ENCODE results near the gene ANKRD34B. TPM values are rescaled to one million over a fixed set of nuclear protein-coding genes. Genes with fewer than 3 reads are reported as not detected.

Gene ANKRD34B
- total RNA-seq, 2 experiments from 2014 or later = not detected

DNA sequence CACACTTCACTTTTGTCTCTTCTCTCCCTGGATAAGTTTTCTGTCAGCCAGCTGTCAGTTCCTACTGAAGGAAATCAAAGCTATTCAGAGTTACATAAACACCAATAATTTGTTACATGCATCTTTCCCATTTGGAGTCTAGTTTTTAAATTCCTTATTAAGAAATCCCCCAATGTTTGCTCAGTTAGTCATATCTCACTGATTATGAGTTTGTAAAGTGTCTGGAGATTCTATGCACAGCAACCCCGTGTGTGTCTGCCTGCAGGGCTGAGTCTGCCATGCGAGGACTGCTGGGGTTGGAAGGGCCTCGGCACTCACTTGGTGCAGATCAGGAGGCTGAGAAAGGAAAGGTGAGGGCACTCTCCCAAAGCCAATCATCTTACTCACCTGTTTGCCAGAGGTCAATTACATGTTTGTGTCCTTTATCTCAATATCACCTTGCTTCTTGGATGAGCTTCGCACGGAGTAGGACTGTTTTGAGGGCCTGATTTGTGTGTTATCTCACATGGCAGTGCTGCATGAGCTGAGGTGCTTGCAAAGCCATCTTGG lies 3.3 kb downstream of the ANKRD34B start:
- ChIA-PET POLR2A (no interaction called here), CTCF (no interaction called here)
- DNase-seq (no peak), ATAC-seq (no peak)
- Mint-ChIP-seq H3K4me1 (ENCODE audit: low read depth) (peaks cover 6% of the 10 kb centered on the region), H3K36me3 (ENCODE audit: low read depth) (no peaks in the 10 kb centered on the region), H3K9me3 (ENCODE audit: insufficient read depth) (no peaks in the 10 kb centered on the region), H3K4me3 (no peak overlapping the region), H3K27me3 (ENCODE audit: low read depth) (peaks cover 58% of the 10 kb centered on the region), H3K27ac (no peak overlapping the region)

- Mint-ChIP-seq H3K4me3 (no peak overlapping the region), H3K27ac (no peak overlapping the region), H3K27me3 (ENCODE audit: low read depth) (peaks cover 50% of the 10 kb centered on the region), H3K4me1 (ENCODE audit: low read depth) (peaks cover 3% of the 10 kb centered on the region), H3K36me3 (ENCODE audit: low read depth) (no peaks in the 10 kb centered on the region), H3K9me3 (ENCODE audit: insufficient read depth) (no peaks in the 10 kb centered on the region)
- CTCF ChIA-PET = no interaction called here
- ATAC-seq (no peak), DNase-seq (no peak)
- POLR2A ChIA-PET = no interaction called here
Observed at GRCh38 chr5:80565330-80565729, 4.8 kb downstream of the ANKRD34B start.

DNA sequence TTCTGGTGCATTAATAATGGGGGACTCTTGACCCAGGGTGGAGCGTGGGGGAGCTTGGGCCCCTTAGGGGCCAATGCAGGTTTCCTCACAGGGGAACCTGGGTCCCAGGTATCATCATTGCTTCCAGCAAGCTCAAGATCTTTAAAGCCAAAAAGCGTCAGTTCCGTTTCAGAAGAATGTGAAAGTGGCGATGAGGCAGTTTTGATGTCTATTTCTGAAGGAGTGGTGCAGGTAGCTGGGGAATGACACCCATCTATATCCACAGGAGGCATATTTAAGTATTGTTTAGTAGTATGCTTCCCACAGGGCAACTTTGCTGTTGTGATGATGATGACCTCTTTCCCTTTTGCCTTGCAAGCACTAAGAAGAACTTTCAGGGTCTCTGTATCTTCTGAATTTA lies 10.8 kb downstream of the ANKRD34B start:
- no peaks in the 10 kb centered on the region for H3K36me3 Mint-ChIP-seq (ENCODE audit: low read depth)
- ATAC-seq (no peak), DNase-seq (no peak)
- H3K27me3 Mint-ChIP-seq (ENCODE audit: low read depth) = peaks cover 35% of the 10 kb centered on the region
- H3K4me3 Mint-ChIP-seq = no peak overlapping the region
- no peaks in the 10 kb centered on the region for H3K9me3 Mint-ChIP-seq (ENCODE audit: insufficient read depth)
- H3K27ac Mint-ChIP-seq = no peak overlapping the region
- ChIA-PET CTCF (interaction anchor here (1.3 kb wide), 1 partner anchor 19 kb away, joined by 3 read pairs; no protein-coding TSS in a partner anchor), POLR2A (no interaction called here)
- no peaks in the 10 kb centered on the region for H3K4me1 Mint-ChIP-seq (ENCODE audit: low read depth)

DNA sequence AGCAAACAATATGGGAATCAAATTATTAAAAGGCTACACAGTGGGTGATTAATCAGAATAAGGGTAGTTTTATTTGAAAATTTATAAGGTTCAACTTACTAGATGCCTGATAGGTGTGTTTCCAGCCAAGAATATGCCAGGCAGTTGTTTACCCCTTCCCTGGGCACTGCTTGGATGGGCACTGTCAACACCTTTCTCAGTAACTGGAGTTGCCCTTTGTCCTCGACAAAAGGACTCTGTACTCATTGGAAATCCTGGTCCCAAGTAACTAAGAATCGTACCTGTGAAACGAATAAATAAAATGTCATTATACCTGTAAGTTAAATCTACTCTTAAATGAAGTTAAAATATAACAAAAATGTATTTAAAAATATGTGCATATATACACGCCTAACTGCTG lies 15.0 kb downstream of the ANKRD34B start:
- ATAC-seq (no peak), DNase-seq (no peak)
- ChIA-PET POLR2A (no interaction called here), CTCF (no interaction called here)
- H3K4me1 Mint-ChIP-seq (ENCODE audit: low read depth) = no peaks in the 10 kb centered on the region
- H3K36me3 Mint-ChIP-seq (ENCODE audit: low read depth) = no peaks in the 10 kb centered on the region
- H3K27me3 Mint-ChIP-seq (ENCODE audit: low read depth) = peaks cover 33% of the 10 kb centered on the region
- no peak overlapping the region for H3K27ac Mint-ChIP-seq
- H3K9me3 Mint-ChIP-seq (ENCODE audit: insufficient read depth) = no peaks in the 10 kb centered on the region
- H3K4me3 Mint-ChIP-seq = no peak overlapping the region

- peaks cover 37% of the 10 kb centered on the region for H3K27me3 Mint-ChIP-seq (ENCODE audit: low read depth)
- no peak overlapping the region for H3K27ac Mint-ChIP-seq
- ATAC-seq = no peak
- ChIA-PET CTCF (no interaction called here), POLR2A (no interaction called here)
- no peaks in the 10 kb centered on the region for H3K9me3 Mint-ChIP-seq (ENCODE audit: insufficient read depth)
- H3K4me1 Mint-ChIP-seq (ENCODE audit: low read depth) = no peaks in the 10 kb centered on the region
- no peak for DNase-seq
- H3K36me3 Mint-ChIP-seq (ENCODE audit: low read depth) = no peaks in the 10 kb centered on the region
- no peak overlapping the region for H3K4me3 Mint-ChIP-seq
Observed at GRCh38 chr5:80554646-80555045, 15.4 kb downstream of the ANKRD34B start.

DNA sequence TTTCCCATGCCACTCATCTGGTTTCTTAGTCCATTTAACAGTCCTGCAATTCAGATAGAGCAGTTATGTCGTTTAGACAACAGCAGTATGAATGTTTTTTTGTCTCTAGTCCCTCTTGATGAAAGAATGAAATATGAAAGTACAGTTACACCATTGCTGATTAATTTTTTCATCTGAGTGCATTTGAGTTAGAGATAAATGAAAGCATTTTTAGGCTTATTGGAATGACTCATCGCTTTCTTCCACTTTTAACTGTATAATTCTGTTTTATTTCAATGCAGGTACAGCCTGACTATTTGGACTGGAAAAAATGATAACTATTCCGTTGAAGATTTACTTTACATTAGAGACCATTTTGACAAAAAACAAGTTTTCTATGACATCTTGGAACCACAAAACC lies 28.7 kb downstream of the ANKRD34B start:
- Mint-ChIP-seq H3K4me3 (no peak overlapping the region), H3K27ac (no peak overlapping the region), H3K36me3 (ENCODE audit: low read depth) (no peaks in the 10 kb centered on the region), H3K9me3 (ENCODE audit: insufficient read depth) (no peaks in the 10 kb centered on the region), H3K4me1 (ENCODE audit: low read depth) (no peaks in the 10 kb centered on the region), H3K27me3 (ENCODE audit: low read depth) (peaks cover 4% of the 10 kb centered on the region)
- no peak for DNase-seq
- POLR2A ChIA-PET = no interaction called here
- ATAC-seq = no peak
- CTCF ChIA-PET = no interaction called here

- H3K27ac Mint-ChIP-seq = no peak overlapping the region
- H3K27me3 Mint-ChIP-seq (ENCODE audit: low read depth) = peaks cover 6% of the 10 kb centered on the region
- H3K36me3 Mint-ChIP-seq (ENCODE audit: low read depth) = no peaks in the 10 kb centered on the region
- no peak overlapping the region for H3K4me3 Mint-ChIP-seq
- H3K9me3 Mint-ChIP-seq (ENCODE audit: insufficient read depth) = no peaks in the 10 kb centered on the region
- H3K4me1 Mint-ChIP-seq (ENCODE audit: low read depth) = no peaks in the 10 kb centered on the region
- CTCF ChIA-PET = no interaction called here
- no peak for ATAC-seq
- DNase-seq = no peak
- POLR2A ChIA-PET = no interaction called here
Observed at GRCh38 chr5:80540691-80541090, 29.4 kb downstream of the ANKRD34B start.

DNA sequence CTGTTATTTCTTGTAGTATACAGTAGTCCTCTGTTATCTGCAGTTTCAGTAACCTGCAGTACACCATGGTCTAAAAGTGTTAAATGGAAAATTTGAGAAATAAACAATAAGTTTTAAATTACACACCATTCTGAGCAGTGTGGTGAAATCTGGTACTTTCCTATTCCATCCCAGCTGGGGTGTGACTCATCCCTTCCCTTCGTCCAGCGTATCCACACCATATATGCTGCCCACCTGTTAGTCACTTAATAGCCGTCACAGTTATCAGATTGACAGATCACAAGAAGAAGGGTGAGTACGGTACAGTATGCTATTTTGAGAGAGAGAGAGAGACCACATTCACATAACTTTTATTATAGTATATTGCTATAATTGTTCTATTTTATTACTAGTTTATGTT lies 53.3 kb downstream of the ANKRD34B start:
- no peak overlapping the region for H3K27ac Mint-ChIP-seq
- ATAC-seq = no peak
- no peak for DNase-seq
- H3K9me3 Mint-ChIP-seq (ENCODE audit: insufficient read depth) = no peaks in the 10 kb centered on the region
- no peaks in the 10 kb centered on the region for H3K36me3 Mint-ChIP-seq (ENCODE audit: low read depth)
- H3K4me3 Mint-ChIP-seq = no peak overlapping the region
- H3K27me3 Mint-ChIP-seq (ENCODE audit: low read depth) = no peaks in the 10 kb centered on the region
- no peaks in the 10 kb centered on the region for H3K4me1 Mint-ChIP-seq (ENCODE audit: low read depth)
- POLR2A ChIA-PET = no interaction called here
- CTCF ChIA-PET = no interaction called here

DNA sequence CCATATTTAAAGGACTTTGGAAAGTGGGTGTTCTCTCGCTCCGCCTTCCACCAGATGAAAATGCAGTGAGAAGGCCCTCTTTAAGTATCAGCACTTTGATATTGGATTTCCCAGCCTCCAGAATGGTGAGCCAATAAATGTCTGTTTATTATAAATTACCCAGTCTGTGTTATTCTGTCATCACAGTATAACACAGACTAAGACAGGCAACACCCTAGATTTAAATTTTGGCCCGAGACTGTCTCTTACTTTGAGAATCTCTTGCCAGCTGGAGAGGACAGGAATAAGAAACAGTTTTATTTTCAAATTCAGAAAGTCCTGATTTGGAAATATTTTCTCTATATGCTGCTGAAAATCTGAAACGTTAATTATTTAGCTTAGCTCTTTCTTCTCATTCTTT lies 60.7 kb downstream of the ANKRD34B start:
- no peak overlapping the region for H3K27ac Mint-ChIP-seq
- H3K4me1 Mint-ChIP-seq (ENCODE audit: low read depth) = no peaks in the 10 kb centered on the region
- no peak for DNase-seq
- no peaks in the 10 kb centered on the region for H3K36me3 Mint-ChIP-seq (ENCODE audit: low read depth)
- no peaks in the 10 kb centered on the region for H3K9me3 Mint-ChIP-seq (ENCODE audit: insufficient read depth)
- H3K27me3 Mint-ChIP-seq (ENCODE audit: low read depth) = no peaks in the 10 kb centered on the region
- POLR2A ChIA-PET = interaction anchor here (0.6 kb wide), 1 partner anchor 258 kb away, joined by 3 read pairs; no protein-coding TSS in a partner anchor
- CTCF ChIA-PET = no interaction called here
- ATAC-seq = no peak
- H3K4me3 Mint-ChIP-seq = no peak overlapping the region

- no peaks in the 10 kb centered on the region for H3K9me3 Mint-ChIP-seq (ENCODE audit: insufficient read depth)
- POLR2A ChIA-PET = no interaction called here
- ATAC-seq (no peak), DNase-seq (no peak)
- H3K36me3 Mint-ChIP-seq (ENCODE audit: low read depth) = no peaks in the 10 kb centered on the region
- no peak overlapping the region for H3K4me3 Mint-ChIP-seq
- H3K4me1 Mint-ChIP-seq (ENCODE audit: low read depth) = peaks cover 4% of the 10 kb centered on the region
- CTCF ChIA-PET = no interaction called here
- no peak overlapping the region for H3K27ac Mint-ChIP-seq
- no peaks in the 10 kb centered on the region for H3K27me3 Mint-ChIP-seq (ENCODE audit: low read depth)
Observed at GRCh38 chr5:80508844-80509243, 61.2 kb downstream of the ANKRD34B start.

- DNase-seq = no peak
- CTCF ChIA-PET = no interaction called here
- POLR2A ChIA-PET = no interaction called here
Observed at GRCh38 chr5:80507663-80508062, 62.4 kb downstream of the ANKRD34B start.

More at GRCh38 chr5:80507663-80508062, 62.4 kb downstream of the ANKRD34B start:
- H3K4me3 Mint-ChIP-seq = no peak overlapping the region
- peaks cover 6% of the 10 kb centered on the region for H3K4me1 Mint-ChIP-seq (ENCODE audit: low read depth)
- no peaks in the 10 kb centered on the region for H3K27me3 Mint-ChIP-seq (ENCODE audit: low read depth)
- H3K27ac Mint-ChIP-seq = no peak overlapping the region
- no peak for ATAC-seq
- H3K36me3 Mint-ChIP-seq (ENCODE audit: low read depth) = no peaks in the 10 kb centered on the region
- no peaks in the 10 kb centered on the region for H3K9me3 Mint-ChIP-seq (ENCODE audit: insufficient read depth)

Data from activated CD8-positive, alpha-beta T cell treated with anti-CD3 and anti-CD28 coated beads, Interleukin-2, amount 10 ng/mL, durations not matched to agents 7 days and 5 days (primary cell).